RWPE1 (cell line): Measurements from ENCODE around the gene USP10.

Source experiments
- CTCF ChIA-PET: fragments of 350-600 bp; sonication (Branson Sonifier 250); formaldehyde crosslinking; extraction: SDS; loops from one replicate; lab custom pipeline; 2021; lab: Yijun Ruan, JAX
- POLR2A ChIA-PET: fragments of 400-600 bp; formaldehyde crosslinking; extraction: SDS; loops from one replicate; lab custom pipeline; 2020; ENCODE audit warnings: antibody characterized with exemption; ENCODE audit not compliant: low non-redundant PET; lab: Yijun Ruan, JAX
- DNase-seq: peaks from one replicate; pipeline ENCODE4 v3.0.0; 2012; ENCODE audit warnings: low spot score
- H3K27ac ChIP-seq: fragments of 450-650 bp; 2 replicates; pipeline ENCODE4 v1.5.1; 2017
- TF ChIP-seq, protein P1 (sequence below): fragments of 450-650 bp; conservative IDR thresholded peaks from 2 replicates; pipeline ENCODE4 v1.5.1; 2017; ENCODE audit warnings: low read depth, mild to moderate bottlenecking

The USP10 gene

DNA sequence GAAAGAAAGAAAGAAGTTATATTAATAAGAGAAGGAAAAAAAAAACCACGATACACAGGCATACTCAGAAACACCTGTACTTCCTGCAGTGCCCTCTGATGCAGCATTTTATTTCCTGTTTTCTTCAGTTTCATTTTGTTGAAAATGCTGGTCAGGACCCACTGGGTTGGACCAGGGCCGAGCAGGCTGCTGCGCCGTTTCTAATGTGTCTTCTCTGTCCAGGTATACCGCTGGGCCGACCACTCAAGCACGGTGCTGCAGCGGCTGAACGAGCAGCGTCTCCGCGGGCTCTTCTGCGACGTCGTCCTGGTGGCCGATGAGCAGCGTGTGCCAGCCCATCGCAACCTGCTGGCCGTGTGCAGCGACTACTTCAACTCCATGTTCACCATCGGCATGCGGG is 43.2 kb upstream of the USP10 start:
- DNase-seq: no peak
- ChIA-PET POLR2A (no interaction called here), CTCF (no interaction called here)
- TF ChIP-seq, protein P1, sequence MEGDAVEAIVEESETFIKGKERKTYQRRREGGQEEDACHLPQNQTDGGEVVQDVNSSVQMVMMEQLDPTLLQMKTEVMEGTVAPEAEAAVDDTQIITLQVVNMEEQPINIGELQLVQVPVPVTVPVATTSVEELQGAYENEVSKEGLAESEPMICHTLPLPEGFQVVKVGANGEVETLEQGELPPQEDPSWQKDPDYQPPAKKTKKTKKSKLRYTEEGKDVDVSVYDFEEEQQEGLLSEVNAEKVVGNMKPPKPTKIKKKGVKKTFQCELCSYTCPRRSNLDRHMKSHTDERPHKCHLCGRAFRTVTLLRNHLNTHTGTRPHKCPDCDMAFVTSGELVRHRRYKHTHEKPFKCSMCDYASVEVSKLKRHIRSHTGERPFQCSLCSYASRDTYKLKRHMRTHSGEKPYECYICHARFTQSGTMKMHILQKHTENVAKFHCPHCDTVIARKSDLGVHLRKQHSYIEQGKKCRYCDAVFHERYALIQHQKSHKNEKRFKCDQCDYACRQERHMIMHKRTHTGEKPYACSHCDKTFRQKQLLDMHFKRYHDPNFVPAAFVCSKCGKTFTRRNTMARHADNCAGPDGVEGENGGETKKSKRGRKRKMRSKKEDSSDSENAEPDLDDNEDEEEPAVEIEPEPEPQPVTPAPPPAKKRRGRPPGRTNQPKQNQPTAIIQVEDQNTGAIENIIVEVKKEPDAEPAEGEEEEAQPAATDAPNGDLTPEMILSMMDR: no peak
- no peak overlapping the region for H3K27ac ChIP-seq

DNA sequence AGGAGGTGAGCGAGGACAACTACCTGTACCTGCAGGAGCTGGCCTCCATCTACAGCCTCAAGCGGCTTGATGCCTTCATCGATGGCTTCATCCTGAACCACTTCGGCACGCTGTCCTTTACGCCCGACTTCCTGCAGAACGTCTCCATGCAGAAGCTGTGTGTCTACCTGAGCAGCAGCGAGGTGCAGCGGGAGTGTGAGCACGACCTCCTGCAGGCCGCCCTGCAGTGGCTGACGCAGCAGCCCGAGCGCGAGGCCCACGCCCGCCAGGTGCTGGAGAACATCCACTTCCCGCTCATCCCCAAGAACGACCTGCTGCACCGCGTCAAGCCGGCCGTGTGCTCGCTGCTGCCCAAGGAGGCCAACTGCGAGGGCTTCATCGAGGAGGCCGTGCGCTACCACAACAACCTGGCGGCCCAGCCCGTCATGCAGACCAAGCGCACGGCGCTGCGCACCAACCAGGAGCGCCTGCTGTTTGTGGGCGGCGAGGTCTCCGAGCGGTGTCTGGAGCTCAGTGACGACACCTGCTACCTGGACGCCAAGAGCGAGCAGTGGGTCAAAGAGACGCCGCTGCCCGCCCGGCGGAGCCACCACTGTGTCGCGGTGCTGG is 42.5 kb upstream of the USP10 start:
- DNase-seq: no peak
- no peak overlapping the region for H3K27ac ChIP-seq
- ChIA-PET CTCF (interaction anchor here (0.6 kb wide), 1 partner anchor 98 kb away, joined by 5 read pairs; no protein-coding TSS in a partner anchor), POLR2A (no interaction called here)
- TF ChIP-seq, protein P1: no peak

- CTCF ChIA-PET: interaction anchor here (0.7 kb wide), 1 partner anchor 36 kb away, joined by 4 read pairs; no protein-coding TSS in a partner anchor
- TF ChIP-seq, protein P1: no peak
Observed at GRCh38 chr16:84658690-84659089, 41.1 kb upstream of the USP10 start.

DNA sequence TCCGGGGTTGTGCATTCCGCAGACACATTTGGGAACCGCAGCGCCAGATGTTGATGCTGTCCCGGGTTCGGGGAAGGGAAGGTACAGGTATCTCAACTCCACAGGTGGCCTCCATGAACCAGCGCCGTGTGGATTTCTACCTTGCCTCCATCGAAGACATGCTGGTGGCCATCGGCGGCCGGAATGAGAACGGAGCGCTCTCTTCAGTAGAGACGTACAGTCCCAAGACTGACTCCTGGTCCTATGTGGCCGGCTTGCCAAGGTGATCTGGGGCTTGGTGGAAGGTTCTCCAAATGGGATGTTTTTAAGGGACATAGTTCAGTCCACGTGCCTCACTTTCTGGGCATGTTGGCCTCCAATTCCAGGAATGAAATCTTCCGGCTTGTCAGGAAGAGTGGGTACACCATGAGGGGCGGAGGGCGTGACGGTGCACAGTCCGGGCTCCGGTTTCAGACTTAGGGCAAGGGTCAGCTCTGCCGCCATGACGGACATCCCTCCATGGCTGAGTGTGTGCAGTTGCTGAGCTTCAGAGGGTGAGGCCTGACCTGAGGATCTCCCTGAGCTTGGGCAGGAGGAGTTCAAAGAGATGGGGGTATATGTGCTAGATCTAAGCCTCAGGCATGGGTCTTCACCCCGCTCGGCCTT is 40.0 kb upstream of the USP10 start:
- CTCF ChIA-PET: interaction anchor here (0.7 kb wide), 1 partner anchor 13 kb away, joined by 3 read pairs; no protein-coding TSS in a partner anchor
- no peak overlapping the region; the same call in none of the 2 replicates for H3K27ac ChIP-seq
- POLR2A ChIA-PET: no interaction called here
- TF ChIP-seq, protein P1: no peak
- DNase-seq: no peak

More at GRCh38 chr16:84658690-84659089, 41.1 kb upstream of the USP10 start:
- POLR2A ChIA-PET: interaction anchor here (0.7 kb wide), 1 partner anchor 9 kb away, joined by 3 read pairs; no protein-coding TSS in a partner anchor
- no peak for DNase-seq
- H3K27ac ChIP-seq: peak overlapping the region; percentile 12; the same call in 1 of the 2 replicates

DNA sequence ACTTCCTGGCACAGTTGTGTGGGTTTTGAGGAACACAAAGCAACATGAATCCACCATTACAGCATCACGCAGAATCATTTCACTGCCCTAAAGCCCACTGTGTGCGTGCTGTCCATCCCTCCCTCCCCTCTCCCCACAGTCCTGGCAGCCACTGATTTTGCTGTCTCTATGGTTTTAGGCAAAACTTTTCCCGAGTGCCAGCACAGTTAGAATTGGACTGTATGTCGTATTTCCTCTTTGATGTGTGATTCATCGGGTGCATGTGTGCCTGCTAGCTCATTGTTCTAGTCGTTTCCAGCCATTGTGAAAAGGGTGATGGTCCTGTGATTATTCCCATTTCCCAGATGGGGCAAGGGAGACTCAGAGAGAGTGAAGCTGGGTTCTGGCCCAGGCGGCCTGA is 38.8 kb upstream of the USP10 start:
- TF ChIP-seq, protein P1: no peak
- POLR2A ChIA-PET: no interaction called here
- DNase-seq: no peak
- CTCF ChIA-PET: interaction anchor here (0.8 kb wide), 1 partner anchor 11 kb away, joined by 9 read pairs; no protein-coding TSS in a partner anchor
- H3K27ac ChIP-seq: no peak overlapping the region; the same call in 1 of the 2 replicates

GRCh38 chr16:84661418-84662060 is 38.3 kb upstream of the USP10 start:
- H3K27ac ChIP-seq: no peak overlapping the region
- TF ChIP-seq, protein P1: no peak
- no peak for DNase-seq
- POLR2A ChIA-PET: interaction anchor here (0.6 kb wide), 1 partner anchor 8 kb away, joined by 3 read pairs; no protein-coding TSS in a partner anchor
- CTCF ChIA-PET: interaction anchor here (0.8 to 2.8 kb wide), 2 partner anchors 11 kb away, joined by 9 to 18 read pairs; no protein-coding TSS in a partner anchor
